GM19395 (cell line): ENCODE measurements around the gene LSAMP.
"Not testable (repeated sequence)": the region's sequence is repeated elsewhere in the genome, so short reads cannot be mapped to it uniquely, and the experiment has no call there.

Source experiments
- ATAC-seq: cut with Tn5 transposase; IDR thresholded peaks from one replicate; pipeline ENCODE4 v1.9.1; 2021; ENCODE audit warnings: mild to moderate bottlenecking, moderate library complexity; ENCODE audit not compliant: unreplicated experiment

Gene LSAMP

GRCh38 chr3:116127464-116127863 is 317.8 kb downstream of the LSAMP start:
- no peak for ATAC-seq

- no peak for ATAC-seq
These were observed 321.1 kb downstream of the LSAMP start for GRCh38 chr3:116124166-116124565.

- ATAC-seq, result no peak
These were observed 326.7 kb downstream of the LSAMP start for GRCh38 chr3:116118475-116119169.

DNA sequence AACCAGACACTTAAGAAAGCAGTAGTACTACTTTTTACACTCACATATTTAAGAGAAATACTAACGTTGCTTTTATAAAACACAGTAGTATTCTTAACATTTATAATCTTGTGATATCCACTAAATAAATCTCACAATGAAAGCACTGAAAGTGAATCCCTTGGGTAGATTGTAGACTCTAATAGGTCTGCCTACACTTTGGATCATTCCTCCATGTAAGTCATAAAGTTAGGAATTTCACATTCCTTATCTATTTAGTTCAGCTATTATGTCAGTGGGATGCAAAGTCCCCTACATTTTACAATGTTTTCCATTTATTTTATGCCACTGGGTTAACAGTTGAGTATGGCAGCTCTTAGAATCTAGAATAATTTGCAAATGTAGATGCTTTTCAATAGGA is 330.7 kb downstream of the LSAMP start:
- ATAC-seq, result no peak

DNA sequence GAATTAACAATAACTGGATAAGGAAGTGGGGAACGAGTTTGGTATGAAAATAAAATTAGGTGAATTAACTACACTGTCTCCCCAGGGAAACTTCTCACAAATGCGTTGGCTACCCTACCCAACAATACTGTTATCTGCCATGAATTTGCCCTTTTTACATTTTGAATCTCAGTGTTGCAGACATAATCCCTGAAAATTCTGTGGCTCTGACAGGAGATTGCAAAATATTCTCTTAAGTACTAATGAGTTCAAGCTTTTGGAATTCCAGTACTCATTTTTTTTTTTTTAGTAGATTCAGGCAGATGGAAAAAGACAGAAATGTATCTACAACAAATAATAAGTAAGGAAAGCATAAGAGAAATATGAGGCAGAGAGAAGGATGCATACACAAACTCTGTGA is 332.6 kb downstream of the LSAMP start:
- no peak for ATAC-seq

DNA sequence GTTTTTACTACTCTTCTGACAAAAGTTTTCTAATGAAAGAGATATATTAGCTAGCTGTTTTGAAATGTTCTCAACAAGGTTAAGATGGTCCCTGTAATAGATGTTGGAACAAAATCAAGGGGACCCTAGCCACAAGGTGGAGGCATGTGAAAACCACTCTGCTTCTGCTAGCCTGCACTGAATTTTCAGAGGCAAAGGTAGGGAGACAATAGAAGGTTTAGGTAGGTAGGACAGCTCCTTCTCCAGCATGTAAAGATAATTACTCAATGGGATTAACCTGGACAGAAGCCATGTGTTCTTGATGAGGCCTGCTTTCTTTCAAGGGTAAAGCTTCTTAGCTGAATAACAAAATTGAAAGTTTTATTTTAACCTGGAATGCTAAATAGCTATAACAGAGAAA is 333.5 kb downstream of the LSAMP start:
- ATAC-seq, result no peak

- no peak for ATAC-seq
These were observed 341.3 kb downstream of the LSAMP start for GRCh38 chr3:116103868-116104530.

GRCh38 chr3:116102037-116102436 is 343.2 kb downstream of the LSAMP start:
- ATAC-seq, result no peak

DNA sequence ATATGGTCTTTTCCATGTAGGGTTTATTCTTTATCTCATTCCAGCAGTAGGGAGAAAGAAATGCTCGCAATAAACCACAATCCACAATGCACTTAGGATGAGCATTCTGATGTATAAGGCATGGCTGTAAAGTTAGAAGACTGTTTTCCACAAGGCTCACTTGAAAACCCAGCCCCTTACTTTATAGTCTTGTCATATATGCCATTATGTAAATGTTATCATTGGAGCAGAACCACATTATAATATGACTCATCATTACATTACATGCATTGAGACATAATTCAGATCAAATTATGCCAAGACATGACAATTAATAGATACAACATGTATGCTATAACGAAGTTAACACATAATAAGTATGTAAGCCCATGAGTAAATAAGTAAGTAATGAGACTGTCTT is 348.1 kb downstream of the LSAMP start:
- ATAC-seq, result no peak

DNA sequence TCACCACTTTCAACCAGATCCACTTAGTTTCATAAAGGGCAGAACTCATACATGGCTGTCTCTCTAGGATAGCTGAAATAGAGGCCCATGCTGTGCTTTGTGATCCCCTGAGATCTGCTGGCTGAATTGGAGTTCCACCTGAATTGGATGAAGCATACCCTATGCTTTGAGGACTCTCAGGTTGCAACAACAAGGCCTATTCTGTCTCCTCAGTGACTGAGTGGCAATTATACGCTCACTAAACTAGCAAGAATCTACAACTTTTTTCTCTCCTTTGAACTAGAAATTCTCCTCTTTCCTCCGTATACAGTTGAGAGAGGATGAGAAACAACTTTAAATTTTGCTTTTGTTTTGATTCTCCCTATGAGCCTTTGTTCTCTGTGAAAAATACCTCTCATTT is 348.7 kb downstream of the LSAMP start:
- ATAC-seq, result no peak

- ATAC-seq, result no peak
These were observed 351.9 kb downstream of the LSAMP start for GRCh38 chr3:116093374-116093773.

GRCh38 chr3:116087426-116087825 is 357.9 kb downstream of the LSAMP start:
- no peak for ATAC-seq

GRCh38 chr3:116084999-116085791 is 360.1 kb downstream of the LSAMP start:
- no peak for ATAC-seq

GRCh38 chr3:116083683-116084082 is 361.6 kb downstream of the LSAMP start:
- ATAC-seq, result no peak

- no peak for ATAC-seq
These were observed 366.7 kb downstream of the LSAMP start for GRCh38 chr3:116078561-116078960.

GRCh38 chr3:116077557-116077956 is 367.7 kb downstream of the LSAMP start:
- ATAC-seq, result no peak

DNA sequence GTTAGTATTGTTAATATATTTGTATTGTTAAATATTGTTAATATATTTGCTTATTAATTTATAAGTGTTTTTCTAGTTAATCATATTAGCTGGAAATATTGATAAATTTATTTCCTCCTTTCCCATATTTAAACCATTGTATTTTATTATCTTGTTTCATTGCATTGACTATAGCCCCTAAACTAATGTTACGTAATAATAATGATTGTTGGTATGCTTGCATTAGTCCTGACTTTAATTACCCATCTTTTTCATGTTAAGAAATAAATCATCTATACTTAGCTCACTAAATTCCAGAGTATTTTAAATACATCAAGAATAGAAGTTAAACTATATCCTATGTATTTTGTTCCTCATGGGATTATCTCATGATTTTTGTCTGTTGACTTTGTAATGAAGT is 368.2 kb downstream of the LSAMP start:
- no peak for ATAC-seq

DNA sequence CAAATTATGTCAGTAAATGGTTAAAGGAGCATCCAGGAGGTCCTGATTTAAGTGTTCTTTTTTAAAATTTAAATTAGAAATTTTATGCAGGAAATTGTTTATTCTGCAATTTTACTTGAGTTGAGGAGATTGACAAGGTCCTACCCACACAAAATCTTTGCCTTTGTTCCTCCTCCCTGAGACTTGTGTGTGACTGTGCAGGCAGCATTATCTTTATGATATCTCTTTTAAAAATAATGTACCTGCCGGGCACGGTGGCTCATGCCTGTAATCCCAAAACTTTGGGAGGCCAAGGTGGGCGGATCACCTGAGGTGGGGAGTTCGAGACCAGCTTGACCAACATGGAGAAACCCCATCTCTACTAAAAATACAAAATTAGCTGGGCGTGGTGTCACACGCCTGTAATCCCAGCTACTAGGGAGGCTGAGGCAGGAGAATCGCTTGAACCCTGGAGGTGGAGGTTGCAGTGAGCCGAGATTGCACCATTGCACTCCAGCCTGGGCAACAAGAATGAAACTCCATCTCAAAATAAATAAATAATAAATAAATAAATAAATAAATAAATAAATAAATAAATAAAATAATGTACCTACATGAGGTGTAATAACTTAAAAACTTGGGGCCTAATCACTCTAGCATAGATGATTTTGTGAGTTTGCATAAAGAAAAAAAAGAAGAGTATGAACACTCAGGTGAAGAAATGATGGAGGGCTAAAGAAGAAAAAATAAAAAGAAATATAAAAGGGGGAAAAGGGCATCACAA is 374.6 kb downstream of the LSAMP start:
- not testable (repeated sequence) for ATAC-seq

DNA sequence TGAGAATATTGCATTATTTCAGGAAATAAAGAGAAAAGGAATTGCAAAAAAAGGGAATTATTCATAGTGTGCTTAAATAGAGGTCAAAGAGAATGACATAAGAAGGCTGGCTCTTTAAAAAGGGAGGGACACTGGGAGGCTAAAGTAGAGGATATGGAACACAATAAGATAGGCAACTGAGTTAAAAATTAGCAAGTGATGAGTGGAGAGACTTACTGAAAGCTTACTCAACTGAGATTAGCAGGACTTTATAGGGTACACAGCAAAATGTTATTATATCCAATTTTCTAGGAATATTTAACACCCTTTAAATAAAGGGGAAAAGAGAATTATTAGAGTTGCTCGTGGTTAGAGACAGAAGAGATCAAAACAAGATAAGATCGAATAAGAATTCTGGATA is 375.2 kb downstream of the LSAMP start:
- ATAC-seq, result no peak

DNA sequence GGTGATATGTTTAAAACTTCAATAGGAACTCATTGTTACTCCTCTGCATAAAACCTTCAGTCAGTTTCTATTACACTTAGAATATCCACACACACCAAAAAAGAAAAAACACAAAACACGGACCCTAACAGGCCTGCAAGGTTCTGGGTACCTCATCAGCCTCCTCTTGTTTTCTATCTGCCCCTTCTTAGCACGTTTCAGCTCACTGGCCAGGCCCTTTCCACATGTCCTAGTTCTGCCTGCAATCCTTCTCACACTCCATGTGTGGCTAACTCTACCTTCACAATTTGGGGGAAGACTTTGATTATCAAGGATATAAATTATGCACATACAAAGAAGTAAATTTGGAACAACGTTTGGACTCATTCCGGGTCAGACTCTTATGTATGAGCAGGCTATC is 376.3 kb downstream of the LSAMP start:
- ATAC-seq, result no peak

GRCh38 chr3:116067326-116067725 is 378.0 kb downstream of the LSAMP start:
- peak; percentile 93 for ATAC-seq
